GM10266 (cell line): ENCODE measurements around the gene FAM110C.
"Not testable (repeated sequence)": the region's sequence is repeated elsewhere in the genome, so short reads cannot be mapped to it uniquely, and the experiment has no call there.

Source experiments
- DNase-seq: peaks from one replicate; pipeline ENCODE4 v3.0.0; 2012; ENCODE audit errors: extremely low spot score
- TF ChIP-seq, protein P1 (sequence below): IDR thresholded peaks from 2 replicates; pipeline ENCODE4 v1.5.1; 2012; ENCODE audit warnings: mild to moderate bottlenecking, low read depth; ENCODE audit not compliant: control insufficient read depth, insufficient read depth; ENCODE audit errors: missing control alignments

The FAM110C gene

DNA sequence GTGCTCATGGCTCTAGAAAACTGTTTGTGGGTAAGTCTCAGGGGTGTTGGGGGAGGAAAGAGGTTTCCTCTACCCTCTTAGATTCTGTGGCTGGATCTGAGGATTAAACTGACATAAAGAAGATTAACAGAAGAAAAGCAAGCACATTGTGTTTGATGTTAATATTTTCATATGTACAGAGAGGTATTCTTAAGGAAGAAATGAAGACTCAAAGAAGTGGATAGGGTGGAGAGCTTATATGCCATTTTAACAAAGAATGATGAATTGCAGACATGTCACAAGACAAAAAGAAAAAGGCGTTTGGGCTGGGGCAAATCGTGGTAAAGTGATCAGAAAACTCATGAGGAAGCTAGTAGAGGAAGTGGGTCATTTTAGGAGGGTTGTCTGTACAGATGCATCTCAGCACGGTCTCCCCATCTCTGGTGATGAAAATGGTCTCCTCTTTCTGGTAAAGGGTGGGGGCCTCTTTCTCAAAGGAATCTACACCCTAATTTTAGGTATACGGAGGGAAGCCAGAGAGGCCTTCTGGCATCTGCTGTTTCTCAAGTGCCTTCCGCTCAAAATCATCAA, 17.8 kb downstream of the FAM110C start:
- DNase-seq = no peak
- TF ChIP-seq, protein P1, sequence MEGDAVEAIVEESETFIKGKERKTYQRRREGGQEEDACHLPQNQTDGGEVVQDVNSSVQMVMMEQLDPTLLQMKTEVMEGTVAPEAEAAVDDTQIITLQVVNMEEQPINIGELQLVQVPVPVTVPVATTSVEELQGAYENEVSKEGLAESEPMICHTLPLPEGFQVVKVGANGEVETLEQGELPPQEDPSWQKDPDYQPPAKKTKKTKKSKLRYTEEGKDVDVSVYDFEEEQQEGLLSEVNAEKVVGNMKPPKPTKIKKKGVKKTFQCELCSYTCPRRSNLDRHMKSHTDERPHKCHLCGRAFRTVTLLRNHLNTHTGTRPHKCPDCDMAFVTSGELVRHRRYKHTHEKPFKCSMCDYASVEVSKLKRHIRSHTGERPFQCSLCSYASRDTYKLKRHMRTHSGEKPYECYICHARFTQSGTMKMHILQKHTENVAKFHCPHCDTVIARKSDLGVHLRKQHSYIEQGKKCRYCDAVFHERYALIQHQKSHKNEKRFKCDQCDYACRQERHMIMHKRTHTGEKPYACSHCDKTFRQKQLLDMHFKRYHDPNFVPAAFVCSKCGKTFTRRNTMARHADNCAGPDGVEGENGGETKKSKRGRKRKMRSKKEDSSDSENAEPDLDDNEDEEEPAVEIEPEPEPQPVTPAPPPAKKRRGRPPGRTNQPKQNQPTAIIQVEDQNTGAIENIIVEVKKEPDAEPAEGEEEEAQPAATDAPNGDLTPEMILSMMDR = no peak

DNA sequence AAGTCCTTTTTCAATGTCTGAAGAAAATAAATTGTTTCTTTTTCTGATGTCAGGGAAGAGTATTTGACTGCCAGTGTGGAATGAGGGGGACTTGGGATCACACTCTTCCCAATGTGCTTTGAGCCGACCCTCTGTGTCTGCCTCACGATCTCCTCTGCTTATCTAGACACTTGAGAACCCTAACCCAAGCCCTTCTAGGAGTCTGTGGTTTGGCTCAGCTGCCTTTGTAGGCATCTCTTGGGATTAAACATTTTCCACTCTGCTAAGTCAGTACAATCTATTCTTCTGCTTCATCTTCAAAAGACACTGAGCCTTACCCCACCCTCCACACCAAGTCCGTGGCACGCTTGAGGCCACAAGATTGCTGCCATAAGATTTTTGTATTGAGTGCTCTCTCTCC, 19.4 kb downstream of the FAM110C start:
- DNase-seq = no peak
- TF ChIP-seq, protein P1 = no peak

DNA sequence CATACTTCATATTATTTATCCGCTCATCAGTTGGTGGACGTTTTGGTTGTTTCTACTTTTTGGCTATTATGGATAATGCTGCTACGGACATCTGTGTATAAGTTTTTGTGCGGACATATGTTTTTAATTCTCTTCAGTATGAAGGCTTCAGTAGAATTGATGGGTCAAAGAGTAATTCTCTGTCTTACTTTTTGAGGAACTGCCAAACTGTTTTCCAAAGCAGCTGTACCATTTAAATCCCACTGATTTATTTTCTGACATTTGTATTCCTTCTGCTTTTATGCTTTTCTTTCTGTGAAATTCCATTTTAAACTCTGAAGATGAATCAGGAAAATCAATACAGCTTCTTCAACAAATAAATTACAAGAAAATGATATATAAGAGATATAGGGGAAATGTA, 20.8 kb downstream of the FAM110C start:
- TF ChIP-seq, protein P1 = no peak
- no peak for DNase-seq

DNA sequence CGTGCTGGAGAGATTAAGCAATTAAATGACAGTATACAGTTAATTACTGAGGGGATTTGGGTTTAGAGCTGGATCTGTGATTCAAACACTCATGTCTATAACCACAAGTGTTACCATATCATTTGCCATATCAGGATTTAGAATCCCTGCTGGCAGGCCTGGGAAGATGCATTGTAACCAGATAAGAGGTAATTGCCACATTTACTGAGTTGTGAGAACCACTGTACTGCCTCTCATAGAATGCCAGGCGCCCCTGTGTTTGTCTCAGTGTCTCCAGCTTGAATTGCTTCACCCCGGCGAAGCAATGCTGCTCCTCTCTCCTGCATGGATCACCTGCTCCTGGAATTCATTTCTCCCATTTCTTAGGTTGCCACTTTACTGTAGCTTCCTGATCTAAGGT, 21.7 kb downstream of the FAM110C start:
- DNase-seq = not testable (repeated sequence)

DNA sequence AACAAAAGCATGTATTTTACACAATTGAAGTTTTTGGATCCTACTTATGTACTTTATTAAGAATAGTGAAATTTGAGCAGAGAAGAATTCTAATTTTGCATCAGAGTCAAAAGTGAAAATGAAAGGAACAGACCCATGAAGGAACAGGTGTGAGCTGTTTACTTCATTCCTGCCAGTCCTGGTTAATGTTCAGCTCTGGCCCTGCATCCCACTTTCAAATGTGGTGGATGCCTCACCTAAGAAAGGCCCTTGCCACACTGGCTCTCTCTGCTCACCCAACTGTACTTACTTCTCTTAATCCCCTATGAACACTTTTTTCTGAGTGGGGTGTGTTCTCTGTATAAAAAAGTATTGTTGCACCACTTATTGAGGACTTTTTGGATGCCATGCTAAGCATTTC, 22.2 kb downstream of the FAM110C start:
- DNase-seq = no peak
- TF ChIP-seq, protein P1 = no peak

DNA sequence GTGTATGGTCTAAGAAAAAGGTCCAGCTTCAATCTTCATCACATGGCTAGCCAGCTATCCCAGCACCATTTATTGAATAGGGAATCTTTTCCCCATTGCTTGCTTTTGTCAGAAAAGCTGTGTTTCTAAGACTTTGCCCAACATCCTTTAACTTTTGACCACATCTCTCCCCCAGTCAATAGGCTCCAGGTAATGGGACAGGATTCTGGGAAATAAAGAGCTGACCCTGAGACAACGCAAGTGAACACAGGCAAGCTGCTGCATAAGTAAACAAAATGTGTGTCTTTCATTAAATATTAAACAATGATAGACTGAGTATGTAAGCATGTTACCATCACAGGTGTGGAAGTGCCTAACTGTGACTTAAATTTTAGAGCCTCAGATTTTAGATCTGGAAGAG, 23.0 kb downstream of the FAM110C start:
- no peak for DNase-seq
- TF ChIP-seq, protein P1 = no peak

DNA sequence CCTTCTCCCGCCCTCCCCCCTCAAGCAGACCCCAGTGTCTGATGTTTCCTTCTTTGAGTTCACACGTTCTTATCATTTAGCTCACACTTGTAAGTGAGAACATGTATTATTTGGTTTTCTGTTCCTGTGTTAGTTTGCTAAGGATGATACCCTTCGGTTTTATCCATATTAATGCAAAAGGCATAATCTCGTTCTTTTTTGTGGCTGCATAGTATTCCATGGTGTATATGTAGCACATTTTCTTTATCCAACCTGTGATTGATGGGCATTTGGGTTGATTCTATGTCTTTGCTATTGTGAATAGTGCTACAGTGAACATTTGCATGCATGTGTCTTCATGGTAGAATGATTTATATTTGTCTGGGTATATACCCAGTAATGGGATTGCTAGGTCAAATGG, 24.1 kb downstream of the FAM110C start:
- DNase-seq = not testable (repeated sequence)

DNA sequence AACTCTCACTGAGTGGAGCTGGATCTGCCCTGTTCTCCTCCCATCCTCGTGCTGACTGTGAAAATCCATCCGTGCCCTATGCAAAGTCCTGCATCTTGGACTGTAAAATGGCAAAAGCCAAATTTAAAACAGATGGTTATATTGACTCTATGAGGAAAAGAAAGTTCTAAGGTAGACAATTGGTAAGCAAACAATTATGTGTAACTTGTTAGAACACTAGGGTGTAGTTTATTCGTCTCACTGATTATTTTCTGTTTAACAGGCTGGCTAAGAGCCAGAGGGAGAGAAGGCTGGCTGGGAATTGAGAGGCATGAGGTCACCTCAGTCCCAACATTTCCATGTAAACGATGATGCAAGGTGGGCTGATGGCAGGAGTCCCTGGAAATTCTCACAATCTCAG, 26.0 kb downstream of the FAM110C start:
- DNase-seq = not testable (repeated sequence)

DNA sequence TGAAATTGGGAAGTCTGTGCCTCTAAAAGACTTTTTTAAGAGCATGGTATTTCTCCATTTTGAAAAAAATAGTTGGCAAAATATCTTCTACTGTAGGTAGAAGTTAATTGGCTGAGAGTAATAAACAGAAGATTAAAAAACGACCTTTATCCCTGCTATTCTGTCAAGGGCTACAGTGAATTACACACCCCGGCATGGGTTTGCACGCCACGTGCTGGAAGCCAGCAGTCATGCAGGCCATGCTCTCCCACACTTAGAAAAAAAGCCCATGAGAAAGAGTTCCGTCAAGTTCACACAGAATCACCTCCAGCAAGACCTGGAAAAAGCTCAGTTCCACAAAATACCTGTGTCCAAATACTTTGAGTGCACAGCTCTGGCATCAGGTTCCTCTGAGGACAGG, 26.8 kb downstream of the FAM110C start:
- no peak for DNase-seq

More for the DNA sequence above, 26.8 kb downstream of the FAM110C start:
- TF ChIP-seq, protein P1 = no peak
